Femur (tissue), 1 donor: ENCODE measurements around the gene CROCC.
"Not testable (repeated sequence)": the region's sequence is repeated elsewhere in the genome, so short reads cannot be mapped to it uniquely, and the experiment has no call there.

Experiments
- DNase-seq: peaks from one replicate; pipeline ENCODE4 v3.0.0-alpha.2; 2017

Gene CROCC, protein sequence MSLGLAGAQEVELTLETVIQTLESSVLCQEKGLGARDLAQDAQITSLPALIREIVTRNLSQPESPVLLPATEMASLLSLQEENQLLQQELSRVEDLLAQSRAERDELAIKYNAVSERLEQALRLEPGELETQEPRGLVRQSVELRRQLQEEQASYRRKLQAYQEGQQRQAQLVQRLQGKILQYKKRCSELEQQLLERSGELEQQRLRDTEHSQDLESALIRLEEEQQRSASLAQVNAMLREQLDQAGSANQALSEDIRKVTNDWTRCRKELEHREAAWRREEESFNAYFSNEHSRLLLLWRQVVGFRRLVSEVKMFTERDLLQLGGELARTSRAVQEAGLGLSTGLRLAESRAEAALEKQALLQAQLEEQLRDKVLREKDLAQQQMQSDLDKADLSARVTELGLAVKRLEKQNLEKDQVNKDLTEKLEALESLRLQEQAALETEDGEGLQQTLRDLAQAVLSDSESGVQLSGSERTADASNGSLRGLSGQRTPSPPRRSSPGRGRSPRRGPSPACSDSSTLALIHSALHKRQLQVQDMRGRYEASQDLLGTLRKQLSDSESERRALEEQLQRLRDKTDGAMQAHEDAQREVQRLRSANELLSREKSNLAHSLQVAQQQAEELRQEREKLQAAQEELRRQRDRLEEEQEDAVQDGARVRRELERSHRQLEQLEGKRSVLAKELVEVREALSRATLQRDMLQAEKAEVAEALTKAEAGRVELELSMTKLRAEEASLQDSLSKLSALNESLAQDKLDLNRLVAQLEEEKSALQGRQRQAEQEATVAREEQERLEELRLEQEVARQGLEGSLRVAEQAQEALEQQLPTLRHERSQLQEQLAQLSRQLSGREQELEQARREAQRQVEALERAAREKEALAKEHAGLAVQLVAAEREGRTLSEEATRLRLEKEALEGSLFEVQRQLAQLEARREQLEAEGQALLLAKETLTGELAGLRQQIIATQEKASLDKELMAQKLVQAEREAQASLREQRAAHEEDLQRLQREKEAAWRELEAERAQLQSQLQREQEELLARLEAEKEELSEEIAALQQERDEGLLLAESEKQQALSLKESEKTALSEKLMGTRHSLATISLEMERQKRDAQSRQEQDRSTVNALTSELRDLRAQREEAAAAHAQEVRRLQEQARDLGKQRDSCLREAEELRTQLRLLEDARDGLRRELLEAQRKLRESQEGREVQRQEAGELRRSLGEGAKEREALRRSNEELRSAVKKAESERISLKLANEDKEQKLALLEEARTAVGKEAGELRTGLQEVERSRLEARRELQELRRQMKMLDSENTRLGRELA (N-terminal part only)

DNA sequence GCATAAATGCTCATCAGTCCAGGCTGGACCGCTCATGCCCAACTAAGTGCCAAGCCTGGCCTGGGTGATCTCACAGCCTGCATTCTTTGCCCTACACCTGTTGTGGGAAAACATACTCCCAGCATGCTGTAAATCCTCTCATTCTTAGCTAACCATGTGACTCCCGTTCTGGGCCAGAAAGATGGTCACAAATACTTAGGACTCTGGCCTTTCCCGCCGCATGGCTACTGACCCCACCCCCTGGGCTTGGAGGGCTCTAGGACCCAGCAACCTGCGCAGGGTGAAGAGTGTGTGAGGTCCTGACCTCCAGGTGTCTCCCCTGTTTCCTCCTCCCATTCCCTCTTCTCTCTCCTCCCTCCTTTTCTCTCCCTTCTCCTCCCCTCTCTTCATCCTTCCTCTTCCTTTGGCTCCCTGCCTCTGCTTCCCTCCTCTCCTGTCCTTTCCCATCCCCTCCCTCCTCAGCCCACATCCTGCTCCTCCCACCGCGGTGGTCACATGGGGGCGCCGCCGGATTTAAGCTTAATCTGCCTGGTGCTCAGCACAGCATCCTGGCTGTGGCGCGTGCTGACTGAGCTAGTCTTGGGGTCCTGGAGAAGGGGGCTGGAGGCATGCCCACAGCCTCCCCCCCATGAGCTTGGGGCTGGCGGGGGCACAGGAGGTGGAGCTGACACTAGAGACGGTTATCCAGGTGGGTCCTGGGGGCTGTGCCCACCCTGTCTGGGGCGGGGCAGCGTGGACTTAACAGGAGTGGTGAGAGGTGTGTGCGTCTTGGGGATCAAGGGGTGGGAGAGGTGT, at the start of gene CROCC:
TSS of gene CROCC (plus strand) at position 541 of the 795 bp plus-strand sequence. CDS start at position 629, 88 bp downstream.
- DNase-seq, result peak; percentile 76

DNA sequence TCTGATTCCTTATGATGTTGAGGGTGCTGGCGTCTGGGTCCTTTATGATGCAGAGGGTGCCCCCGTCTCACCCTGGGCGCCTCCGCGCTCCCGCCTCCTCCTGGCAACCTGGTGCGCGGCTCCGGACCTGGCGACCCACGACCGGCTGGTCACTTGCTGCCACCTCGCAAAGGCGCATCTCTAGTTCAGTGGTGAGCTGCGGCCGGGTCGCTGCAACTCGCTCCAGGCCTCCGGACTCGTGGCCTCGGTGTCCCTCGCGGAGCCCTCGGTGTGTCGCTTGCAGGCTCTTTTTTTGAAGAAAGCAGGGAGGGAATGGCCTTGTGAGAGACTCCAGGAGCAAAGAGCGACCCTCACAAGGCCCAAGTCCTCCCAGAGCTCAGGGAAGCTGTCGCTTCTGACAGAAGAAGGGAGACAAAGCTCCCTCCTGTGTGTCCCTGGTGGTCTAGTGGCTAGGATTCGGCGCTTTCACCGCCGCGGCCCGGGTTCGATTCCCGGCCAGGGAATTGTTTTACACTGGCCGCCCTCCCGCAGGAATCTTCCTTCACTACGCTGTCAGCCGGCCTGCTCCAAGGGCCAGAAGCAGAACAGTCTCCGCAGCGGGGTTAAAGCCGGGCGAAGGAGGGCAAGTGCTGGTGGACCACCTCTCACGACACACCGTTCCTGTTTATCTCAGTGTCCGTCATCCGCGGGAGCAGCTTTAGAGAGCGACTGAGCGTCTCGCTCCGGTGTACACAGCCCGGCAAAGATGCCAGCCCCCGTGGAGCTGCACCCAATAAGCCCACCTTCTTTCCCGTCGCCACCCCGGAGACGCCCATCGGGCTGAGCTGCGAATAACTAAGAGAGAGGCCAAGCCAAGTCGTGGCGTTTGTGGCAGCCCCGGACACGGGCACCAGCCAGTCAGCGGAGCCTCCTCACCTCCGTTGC, 49.3 kb upstream of the CROCC start:
- DNase-seq, result peak; percentile 55

DNA sequence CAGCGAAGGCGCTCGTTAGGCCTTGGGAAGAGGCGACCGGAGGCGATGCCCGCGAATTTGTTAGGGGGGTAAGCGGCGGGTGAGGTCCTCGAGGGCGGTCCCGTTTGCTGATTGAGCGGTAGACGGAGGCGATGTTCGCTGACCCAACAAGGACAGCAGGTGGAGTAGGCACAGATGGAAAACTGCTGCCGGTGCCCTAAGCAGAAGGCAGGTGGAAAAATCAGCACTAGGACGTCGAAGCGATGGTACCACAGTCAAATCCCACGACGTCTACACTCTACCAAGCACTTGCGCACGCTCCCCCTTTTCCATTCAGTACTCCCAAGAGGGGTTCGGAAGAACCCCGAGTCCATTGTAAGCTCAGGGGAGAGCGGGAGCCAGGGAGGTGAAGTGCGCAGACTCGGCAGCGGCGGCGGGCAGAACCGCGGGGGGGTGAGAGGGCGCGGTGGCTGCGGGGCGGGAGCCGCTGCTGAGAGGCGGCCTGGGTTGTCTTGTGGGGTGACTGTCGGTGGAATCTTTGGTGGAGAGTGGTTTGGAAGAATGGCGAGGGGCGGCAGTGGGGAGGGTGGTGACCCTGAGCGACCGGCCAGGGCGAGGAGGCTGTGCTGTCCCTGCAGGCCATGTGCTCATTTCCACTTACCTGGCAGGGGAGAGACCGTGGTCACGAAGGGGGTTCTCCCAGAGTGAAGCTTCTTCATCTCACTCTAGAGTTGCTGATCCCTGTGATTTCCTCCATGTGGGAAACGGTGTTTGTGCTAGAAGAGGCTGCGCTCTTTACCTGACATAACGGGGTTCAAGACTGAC, 48.5 kb upstream of the CROCC start:
- DNase-seq, result peak; percentile 67

DNA sequence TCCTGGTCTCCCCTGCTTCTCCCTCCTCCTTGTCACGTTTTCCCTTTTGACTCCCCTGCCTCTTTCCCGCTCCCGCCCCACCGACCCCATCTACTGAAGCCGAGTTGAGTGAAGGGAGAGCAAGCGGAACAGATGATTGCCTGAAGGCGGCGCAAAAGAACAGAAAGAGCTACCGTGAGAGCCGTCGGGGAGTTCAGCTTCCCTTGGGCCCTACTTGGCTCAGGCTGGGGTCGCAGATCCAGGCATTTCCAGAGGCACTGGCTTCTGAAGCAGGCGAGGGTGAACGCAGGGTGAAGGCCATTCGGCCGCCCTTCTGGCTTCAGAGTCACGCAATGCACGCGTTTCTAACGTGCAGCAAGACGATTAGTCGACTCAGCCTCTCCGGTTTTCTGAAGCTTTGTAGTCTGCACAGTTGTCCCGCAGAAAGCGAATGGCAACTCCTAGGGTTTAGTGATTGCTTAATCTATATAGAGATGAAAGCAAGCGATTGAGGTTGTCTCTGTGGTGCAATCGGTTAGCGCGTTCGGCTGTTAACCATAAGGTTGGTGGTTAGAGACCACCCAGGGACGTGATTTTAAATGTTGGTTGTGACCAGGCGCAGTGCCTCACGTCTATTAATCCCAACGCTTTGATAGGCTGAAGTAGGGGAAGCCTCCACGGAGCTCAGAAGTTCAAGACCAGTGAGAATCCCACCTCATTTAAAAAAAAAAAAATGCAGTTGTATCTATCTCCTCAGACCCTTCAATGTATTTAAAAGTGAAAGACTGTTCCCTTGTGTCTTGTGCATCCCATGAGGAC, 46.6 kb upstream of the CROCC start:
- not testable (repeated sequence) for DNase-seq

DNA sequence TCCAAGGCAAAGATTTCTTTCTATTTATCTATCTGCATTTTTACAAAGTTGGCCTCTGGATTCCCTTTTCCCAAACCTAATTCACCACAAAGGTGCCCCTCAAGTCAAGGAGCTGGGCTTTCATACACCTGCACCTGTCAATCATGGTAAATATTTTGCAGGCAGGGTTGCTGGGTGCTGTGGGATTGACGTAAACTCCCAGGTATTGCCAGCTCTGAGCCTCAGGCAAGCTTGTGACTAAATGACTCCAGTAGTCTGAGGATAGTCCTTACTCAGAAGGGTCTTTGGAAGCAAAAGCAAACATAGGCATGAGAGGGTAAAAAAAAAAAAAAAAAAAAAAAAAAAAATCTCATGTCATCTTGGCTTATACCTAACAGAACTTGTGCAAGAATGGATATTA, 40.0 kb upstream of the CROCC start:
- not testable (repeated sequence) for DNase-seq

DNA sequence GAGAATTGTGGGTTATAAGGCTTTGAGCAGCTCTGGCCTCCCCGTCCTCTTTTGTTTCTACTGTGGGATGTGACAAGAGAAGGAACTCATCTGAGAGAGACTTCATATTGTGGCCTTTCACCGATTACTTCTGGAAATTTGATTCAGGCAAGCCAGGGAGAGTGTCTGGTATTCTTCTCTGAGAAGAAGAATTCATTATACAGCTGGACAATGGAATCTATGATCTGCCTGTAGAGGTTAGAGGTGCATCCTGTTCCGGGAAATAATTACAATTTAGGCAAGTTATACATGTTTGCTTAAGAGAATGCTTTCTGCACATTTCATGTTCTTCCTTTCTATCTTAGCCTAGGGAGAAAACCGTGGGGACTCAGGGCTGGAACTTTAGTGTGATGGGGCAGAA, 38.7 kb upstream of the CROCC start:
- no peak for DNase-seq

DNA sequence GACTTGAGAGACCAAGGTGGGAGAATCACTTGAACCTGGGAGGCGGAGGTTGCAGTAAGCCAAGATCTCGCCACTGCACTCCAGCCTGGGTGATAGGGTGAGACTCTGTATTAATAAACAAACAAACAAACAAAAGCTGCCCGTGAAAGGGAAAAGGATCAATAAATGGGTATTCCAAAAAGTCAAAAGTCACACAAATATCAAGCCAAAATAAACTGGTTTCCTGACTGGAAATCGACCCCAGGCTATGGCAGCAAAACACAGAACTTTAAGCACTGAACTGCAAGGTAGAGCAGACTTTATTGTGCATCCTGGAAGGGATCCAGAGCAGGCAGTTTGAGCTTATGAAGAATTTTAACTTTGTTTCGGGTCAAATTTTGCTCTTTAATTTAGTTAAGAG, 37.2 kb upstream of the CROCC start:
- DNase-seq, result not testable (repeated sequence)

DNA sequence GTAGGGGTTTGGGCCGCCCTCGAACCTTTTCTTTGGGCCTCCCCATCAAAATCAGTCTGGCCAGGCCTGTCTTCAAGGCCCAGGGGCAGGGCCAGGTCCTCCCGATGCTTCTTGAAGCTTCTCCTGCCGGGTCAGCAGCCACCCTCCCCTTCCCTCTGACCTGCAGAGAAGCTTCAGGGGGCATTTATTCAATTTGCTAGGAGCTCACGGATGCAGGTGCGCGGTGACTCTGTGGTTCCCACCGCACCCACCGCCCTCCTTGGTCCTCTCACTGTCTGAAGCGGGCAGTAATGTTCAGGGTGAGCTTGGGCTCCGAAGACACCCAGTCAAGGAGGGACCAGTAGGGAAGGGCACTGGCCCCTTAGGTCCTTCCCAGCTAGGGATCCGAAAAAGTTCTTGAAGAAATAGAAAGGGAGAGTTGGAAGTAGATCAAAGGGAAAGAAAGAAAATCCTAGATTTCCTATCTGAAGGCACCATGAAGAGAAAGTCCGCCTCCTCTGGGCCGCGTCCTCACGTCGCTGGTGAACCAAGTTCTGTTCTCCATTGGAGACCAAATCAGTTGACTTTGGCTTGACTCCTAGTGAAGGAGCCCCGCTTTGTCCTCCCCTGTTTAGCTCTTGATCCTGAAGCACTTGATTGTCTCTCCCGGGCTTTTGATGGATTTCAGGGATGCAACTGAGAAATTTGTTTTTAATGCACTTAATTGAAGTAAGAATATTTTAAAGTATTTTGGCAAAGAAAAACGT, 34.7 kb upstream of the CROCC start:
- DNase-seq, result no peak

DNA sequence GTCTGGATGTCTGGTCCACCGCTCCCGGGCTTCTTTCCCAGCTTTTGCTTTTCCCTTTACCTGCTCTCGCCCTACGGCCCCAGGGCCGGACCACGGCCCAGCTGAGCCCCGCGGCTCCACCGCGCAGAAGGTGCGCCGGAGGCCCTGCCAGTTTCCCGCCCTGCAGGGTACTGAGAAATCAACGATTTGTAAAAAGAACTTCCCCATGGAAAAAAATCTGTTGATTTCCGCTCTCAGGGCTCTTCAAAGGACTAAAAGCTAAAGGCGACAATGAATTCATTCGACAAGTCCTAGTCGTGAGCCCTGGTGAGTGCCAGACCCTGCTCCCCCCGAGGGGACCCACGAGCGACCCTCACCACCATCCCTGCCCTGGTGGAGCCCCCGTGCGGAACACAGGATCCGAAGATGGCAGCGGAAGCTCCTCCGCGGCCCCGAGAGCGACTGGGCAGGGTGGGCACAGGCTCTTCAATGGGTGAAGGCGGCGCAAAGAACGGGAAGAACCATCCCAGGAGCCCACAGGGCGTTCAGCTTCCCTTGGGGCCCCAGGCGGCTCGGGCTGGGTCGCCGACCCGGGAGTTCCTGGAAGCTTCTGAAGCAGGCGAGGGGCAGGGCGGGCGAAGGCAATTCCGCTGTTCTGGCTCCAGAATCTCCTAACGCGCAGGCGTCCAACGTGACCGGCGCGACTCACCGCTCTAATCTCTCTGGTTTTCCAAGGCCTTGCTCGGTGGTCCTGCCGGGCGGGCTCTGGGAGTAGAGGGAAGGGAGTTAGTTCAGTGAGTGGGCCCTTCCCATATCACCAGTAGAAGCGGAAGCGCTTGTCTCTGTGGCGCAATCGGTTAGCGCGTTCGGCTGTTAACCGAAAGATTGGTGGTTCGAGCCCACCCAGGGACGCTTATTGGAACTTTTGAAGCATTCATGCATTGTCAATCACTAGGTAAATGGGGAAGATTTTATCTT, 32.6 kb upstream of the CROCC start:
- DNase-seq, result peak; percentile 90

DNA sequence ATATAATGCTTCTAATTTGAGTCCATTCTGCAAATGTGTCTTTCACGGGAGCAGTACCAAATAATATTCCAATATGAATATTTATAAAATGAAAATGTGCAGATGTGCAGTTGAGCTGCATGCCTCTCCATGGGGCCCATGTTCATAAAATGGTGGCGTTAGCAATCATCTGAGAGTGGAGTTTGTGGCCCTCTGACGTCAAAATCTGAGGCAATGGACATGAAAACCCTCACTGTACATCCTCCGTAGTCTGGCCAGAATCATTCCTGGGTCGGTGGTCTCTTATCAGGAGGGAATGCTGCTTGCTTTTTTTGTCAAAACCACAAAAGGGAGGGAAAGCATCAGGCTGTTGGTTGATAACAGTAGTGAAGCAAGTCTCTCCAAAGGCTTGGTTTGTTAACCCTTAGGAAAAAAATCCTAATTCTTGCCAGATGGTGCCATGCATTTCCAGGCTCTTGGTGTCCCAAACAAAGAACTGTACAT, 31.2 kb upstream of the CROCC start:
- not testable (repeated sequence) for DNase-seq

DNA sequence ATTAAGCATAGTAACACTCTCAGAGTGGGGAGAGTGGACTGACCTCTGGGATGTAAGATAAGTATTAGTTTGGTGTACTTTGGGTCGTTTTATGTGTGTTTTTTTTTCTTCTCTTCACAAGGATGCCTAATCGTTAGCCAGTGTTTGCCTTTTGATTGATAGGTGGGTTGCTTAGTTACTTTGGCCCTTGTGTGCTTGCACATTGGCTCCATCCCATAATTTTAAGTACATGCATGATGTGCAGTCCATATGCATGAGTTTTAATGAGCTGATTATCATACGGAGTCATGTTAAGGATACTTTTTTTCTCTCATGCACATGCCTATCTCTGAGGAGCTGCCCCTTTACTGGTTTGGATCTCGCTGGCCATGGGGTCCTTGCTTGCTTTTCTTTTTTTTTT, 30.7 kb upstream of the CROCC start:
- not testable (repeated sequence) for DNase-seq

DNA sequence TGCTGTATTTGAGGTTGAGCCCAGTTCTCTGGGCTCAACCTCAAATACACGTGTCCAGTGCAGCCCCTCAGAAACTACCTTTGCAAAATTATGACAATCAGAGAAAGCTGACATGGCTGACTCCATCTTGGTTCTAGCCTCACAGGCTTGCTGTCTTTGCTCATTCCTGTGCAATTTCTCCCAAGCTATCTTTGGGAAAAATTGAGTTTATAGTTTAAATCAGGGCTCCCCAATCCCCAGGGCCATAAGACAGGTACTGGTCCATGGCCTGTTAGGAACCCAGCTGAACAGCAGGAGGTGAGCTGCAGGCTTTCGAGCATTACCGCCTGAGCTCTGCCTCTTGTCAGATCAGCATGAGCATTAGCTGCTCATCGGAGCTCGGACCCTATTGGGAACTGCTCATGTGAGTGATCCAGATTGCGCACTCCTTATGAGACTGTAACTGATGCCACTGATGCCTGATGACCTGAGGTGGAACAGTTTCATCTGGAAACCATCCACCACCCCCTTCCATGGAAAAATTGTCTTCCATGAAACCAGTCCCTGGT, 28.7 kb upstream of the CROCC start:
- DNase-seq, result not testable (repeated sequence)

DNA sequence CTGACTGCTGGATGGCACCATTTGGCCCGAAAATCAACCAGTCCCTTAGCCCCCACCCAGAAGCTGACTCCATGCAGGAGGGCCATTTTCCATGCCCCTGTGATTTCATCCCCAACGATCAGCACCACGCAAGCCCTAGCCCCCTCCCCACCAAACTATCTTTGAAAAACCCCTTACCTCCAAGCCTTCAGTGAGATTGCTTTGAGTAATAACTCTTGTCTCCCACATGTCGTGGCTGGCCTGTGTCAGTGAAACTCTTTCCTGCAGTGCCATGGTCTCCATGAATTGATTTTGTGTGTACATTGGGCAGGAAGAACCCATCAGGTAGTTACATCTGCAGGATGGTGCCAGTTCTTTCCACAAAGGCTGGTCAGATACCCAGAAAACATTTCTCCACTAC, 27.9 kb upstream of the CROCC start:
- not testable (repeated sequence) for DNase-seq

DNA sequence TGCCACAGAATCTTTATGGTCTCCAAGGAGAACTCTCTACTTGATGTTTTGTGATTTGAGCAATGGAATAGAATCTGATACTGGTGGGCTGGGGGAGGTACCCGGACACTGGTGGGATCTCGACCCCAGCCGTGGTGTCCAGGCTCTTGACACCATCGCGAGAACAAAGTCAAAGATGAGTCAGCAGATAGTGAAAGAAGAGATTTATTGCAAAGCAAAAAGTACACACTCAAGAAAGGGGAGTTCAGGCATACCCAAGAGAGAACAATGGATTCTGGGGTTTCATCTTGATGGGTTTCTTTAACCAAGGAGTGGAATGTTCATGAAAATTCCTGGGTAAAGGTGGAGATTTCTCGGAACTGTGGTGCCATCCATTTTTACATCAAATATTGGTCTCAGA, 27.4 kb upstream of the CROCC start:
- DNase-seq, result not testable (repeated sequence)

DNA sequence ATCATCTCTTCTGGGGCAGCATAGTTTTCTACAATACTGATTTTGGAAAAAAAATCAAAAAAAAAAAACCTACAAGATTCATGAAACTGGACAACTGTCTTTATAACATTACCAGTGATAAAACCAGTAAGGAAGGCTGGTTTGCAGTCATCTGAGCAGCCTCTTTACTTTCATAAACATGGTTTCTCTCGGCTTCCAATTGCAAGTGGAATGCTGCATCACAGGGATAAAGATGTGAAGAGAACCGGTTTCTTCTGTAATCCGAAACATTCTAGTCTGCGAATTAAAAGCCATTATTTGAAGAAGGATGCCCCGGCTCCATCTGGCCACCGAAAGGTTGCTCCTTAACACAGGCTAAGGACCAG, 26.5 kb upstream of the CROCC start:
- DNase-seq, result not testable (repeated sequence)

DNA sequence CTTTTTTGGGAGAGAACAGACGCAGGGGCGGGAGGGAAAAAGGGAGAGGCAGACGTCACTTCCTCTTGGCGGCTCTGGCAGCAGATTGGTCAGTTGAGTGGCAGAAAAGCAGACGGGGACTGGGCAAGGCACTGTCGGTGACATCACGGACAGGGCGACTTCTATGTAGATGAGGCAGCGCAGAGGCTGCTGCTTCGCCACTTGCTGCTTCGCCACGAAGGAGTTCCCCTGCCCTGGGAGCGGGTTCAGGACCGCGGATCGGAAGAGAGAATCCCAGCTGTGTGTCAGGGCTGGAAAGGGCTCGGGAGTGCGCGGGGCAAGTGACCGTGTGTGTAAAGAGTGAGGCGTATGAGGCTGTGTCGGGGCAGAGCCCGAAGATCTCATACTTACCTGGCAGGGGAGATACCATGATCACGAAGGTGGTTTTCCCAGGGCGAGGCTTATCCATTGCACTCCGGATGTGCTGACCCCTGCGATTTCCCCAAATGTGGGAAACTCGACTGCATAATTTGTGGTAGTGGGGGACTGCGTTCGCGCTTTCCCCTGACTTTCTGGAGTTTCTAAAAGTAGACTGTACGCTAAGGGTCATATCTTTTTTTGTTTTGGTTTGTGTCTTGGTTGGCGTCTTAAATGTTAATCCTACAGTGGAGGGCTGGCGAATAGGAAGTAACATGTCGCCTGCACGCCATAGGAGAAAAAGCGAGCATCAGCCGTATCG, 26.0 kb upstream of the CROCC start, which contains the start of gene RNU1-2:
TSS of gene RNU1-2 (plus strand) at position 383 of the 718 bp plus-strand sequence.
- DNase-seq, result peak; percentile 88
